Measurements from ENCODE around the gene NAPEPLD.
A peak's percentile ranks its signal among the peaks of the same experiment; 100 is the strongest.
"Not testable (repeated sequence)": the region's sequence is repeated elsewhere in the genome, so short reads cannot be mapped to it uniquely, and the experiment has no call there.

Gene NAPEPLD

DNA sequence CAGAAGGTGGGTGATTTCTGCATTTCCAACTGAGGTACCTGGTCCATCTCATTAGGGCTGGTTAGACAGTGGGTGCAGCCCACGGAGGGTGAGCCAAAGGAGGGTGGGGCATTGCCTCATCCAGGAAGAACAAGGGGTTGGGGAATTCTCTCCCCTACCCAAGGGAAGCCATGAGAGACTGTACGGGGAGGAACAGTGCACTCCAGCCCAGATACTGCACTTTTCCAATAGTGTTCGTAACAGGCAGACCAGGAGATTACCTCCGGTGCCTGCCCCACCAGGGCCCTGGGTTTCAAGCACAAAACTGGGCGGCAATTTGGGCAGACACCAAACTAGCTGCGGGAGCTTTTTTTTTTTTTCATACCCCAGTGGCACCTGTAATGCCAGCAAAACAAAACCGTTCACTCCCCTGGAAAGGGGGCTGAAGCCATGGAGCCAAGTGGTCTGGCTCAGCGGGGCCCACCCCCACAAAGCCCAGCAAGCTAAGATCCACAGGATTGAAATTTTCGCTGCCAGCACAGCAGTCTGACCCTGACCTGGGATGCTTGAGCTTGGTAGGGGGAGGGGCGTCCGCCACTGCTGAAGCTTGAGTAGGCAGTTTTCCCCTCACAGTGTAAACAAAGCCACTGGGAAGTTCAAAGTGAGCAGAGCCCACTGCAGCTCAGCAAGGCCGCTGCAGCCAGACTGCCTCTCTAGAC, 42.7 kb downstream of the NAPEPLD start:
- no peak for DNase-seq

DNA sequence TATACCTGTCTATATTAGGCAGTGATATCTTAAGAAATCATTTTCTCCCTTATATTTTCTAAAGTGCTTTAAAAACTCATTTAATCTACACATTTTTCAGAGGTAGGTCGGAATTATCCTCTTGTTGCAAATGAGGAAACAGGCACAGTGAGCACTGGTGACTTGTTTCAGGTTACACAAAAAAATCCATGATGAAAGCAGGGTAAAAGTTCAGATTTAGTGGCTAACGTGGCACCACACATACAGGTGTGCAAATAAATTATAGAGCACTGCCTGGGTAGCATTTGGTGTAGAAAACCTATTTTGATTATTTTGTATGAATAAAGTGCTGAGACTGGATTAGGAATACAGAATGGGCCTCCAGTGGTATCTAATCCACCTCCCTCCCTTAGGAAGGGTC, 47.4 kb downstream of the NAPEPLD start:
- DNase-seq: no peak

DNA sequence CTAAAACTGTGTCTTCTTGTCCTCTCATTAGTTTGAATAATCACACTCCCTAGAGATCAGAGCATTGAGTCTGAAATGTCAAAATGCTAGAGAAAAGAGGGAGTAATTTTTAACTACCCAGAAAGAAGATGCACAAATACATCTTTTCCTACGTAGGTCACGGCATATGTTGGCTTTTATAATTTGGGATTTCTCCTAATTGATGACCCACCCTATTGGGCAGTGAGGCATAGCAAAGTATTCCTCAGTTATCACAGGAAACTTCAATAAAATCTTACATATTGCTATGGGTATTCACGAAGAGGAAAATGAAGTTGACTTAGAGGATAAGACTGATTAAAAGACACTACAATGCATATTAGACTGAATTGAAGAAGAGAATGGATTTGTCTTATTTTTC, 48.6 kb downstream of the NAPEPLD start:
- DNase-seq: no peak

DNA sequence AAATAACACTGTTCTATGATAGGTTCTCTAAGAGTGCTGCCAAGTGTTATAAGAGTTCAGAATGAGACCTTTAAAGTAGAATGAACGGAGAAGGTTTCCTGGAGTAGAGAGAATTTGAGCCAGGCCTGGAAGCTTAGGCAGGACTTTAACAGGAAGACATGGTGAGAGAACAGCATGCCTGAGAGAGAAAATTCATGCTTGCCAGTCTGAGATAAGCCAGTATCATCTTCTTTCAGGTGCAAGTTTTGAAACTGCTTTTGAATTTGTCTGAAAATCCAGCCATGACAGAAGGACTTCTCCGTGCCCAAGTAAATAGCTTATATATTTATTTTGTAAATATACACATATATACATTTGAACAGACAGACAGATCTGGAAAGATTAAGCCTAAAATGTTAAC, 51.9 kb downstream of the NAPEPLD start:
- no peak for DNase-seq

DNA sequence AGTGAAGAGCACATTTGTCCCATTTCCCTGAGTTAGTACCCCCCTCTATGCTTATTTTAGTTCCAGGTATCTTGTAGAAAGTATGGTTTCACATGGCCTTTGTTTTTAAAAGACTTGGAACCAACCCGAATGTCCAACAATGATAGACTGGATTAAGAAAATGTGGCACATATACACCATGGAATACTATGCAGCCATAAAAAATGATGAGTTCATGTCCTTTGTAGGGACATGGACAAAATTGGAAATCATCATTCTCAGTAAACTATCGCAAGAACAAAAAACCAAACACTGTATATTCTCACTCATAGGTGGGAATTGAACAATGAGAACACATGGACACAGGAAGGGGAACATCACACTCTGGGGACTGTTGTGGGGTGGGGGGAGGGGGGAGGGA, 53.3 kb downstream of the NAPEPLD start:
- DNase-seq: not testable (repeated sequence)

DNA sequence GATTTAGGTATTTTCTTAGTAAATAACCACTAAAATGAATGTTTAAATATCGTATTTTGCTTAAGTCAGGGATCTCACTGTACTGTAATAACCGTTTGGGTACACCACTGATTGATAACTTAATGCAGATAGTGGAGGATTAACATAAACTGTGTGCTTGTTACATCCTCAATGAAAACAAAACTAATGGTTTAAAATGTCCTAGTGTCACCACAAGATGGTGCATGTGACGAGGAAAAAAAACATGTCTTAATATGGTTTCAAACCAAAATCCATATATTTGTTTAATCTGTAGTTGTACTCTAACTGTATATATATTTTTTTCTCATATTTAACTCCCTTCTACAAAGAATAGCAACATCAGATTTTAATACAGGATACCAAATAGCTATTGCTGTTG, 54.8 kb downstream of the NAPEPLD start:
- no peak for DNase-seq

DNA sequence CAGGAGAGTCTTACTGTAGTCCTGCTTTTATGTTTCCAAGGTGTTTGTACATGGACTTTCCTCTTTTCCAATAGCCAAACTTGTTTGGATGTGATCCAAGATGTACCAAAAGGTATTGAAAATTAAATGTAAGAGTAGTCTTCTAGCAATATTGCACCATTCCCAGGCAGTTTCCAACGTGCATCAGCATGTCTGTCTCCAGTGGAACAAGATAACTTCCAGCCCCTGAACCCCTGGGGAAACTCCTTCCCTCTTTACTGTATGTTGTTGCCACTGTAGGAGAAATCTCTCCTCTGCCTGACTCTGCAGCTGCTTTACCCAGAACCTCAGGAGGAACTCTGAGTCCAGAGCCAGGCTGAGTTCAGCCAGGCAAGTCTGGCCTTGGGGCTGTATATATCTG, 55.5 kb downstream of the NAPEPLD start:
- no peak for DNase-seq

DNA sequence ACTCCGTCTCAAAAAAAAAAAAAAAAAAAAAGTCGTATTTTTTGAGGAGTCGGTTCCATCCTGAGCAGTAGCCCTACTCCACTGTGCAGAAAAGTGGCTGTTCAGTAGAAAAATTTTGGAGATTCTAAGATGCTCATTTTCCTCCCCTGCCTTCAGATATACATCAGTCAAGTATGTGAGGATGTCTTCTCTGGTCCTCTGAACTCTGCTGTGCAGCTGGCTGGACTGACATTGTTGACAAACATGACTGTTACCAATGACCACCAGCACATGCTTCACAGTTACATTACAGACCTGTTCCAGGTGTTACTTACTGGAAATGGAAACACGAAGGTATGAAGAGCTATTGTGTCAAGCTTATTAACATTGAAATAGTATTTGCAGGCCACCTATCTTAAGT, 56.6 kb downstream of the NAPEPLD start:
- DNase-seq: not testable (repeated sequence)

DNA sequence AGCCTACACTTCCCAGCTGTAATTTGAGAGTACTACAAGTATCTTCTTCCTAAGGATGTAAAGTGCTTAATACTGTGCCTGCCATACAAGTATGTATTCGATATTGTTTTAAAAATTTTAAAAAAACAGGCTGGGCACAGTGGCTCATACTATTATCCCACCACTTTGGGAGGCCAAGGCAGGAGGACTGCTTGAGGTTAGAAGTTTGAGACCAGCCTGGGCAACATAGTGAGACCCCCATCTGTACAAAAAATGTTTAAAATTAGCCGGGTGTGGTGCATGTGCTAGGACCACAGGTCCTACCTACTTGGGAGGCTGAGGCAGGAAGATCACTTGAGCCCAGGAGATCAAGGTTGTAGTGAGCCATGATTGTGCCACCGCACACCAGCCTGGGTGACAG, 65.7 kb downstream of the NAPEPLD start:
- DNase-seq: no peak

DNA sequence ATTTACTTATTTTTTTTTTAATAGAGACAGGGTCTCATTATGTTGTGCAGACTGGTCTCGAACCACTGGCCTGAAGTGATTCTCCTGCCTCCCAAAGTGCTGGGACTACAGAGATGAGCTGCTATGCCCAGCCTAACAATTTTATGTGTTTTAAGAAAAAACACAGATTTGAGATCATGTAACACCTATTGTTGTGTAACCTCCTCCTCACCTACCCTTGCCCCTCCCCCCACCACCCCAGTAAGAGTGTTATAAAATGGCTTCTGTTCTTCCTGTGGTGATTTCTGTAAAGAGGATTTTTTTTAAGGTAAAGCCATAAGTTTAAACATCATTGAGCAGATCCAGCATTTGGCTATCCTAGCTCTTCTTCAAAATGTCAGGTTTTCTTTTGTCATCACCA, 66.4 kb downstream of the NAPEPLD start:
- no peak for DNase-seq

DNA sequence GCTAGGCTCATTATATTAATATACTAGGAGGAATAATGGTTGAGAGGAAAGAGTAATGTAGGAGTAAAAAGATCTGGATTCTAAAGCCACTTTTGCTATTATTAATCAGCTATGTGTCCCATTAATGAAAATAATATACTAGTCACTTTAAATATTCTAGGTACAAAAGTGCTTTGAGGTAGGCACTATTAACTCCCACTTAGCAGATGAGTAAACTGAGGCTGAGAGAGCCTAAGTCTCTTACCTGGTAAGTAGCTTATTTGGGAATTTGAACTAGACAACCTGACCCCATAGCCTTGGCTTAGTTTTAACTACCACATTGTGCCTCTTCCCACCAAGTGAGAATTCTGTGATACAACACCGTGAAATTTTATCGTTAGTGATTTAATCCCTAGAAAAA, 68.0 kb downstream of the NAPEPLD start:
- DNase-seq: no peak

DNA sequence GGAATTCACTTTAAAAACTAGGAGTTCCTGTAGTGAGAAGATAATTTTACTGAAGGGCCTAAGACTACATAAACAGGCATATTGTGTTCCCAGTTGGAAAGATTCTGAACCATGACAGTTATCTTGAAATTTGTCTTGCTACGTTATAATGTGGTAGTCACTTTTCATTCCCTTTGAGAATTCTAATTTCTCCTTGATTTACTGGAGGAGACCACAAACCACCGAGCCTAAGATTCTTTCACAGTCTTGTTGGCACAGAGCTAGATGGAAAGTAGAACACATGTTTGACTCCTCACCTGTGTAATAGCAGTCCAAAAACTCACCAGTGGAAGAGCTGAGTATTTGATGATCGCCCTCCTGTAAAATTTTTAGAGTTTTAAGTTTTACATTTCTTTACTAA, 69.1 kb downstream of the NAPEPLD start:
- no peak for DNase-seq

DNA sequence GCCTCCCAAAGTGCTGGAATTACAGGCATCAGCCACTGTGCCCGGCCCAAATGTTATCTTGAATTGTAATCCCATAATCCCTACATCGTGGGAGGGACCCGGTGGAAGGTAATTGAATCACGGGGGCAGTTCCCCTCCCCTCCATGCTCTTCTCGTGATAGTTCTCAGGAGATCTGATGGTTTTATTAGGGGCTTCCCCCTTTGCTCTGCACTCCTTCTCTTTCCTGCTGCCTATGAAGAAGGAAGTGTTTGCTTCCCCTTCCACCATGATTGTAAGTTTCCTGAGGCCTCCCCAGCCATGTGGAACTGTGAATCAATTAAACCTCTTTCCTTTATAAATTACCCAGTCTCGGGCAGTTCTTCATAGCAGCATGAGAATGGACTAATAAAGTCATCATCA, 70.7 kb downstream of the NAPEPLD start:
- not testable (repeated sequence) for DNase-seq

DNA sequence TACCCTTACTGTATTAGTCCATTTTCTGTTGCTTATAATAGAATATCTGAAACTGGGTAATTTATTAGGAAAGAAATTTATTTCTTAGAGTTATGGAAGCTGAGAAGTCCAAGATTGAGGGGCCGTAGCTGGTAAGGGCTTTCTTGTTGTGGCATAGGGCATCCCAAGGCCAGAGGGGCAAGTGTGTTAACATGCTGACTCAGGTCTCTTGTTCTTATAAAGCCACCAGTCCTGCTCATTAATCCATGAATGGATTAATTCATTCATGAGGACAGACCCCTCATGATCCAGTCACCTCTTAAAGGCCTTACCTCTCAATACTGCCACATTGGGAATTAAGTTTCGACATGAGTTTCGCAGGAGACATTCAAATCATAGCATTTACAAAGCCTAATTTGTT, 71.6 kb downstream of the NAPEPLD start:
- no peak for DNase-seq

DNA sequence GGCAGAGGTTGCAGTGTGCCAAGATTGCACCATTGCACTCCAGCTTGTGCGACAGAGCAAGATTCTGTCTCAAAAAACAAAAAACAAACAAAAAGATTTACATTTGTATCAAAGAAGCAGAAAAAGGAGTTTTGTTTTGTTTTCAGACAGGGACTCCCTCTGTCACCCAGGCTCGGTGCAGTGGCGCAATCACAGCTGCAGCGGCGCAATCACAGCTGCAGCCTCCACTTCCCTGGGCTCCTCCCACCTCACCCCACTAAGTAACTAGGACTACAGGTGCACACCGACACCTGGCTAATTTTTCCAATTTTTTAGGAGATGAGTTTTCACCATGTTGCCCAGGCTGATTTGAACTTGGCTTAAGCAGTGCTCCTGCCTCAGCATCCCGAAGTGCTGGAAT, 72.1 kb downstream of the NAPEPLD start:
- no peak for DNase-seq

DNA sequence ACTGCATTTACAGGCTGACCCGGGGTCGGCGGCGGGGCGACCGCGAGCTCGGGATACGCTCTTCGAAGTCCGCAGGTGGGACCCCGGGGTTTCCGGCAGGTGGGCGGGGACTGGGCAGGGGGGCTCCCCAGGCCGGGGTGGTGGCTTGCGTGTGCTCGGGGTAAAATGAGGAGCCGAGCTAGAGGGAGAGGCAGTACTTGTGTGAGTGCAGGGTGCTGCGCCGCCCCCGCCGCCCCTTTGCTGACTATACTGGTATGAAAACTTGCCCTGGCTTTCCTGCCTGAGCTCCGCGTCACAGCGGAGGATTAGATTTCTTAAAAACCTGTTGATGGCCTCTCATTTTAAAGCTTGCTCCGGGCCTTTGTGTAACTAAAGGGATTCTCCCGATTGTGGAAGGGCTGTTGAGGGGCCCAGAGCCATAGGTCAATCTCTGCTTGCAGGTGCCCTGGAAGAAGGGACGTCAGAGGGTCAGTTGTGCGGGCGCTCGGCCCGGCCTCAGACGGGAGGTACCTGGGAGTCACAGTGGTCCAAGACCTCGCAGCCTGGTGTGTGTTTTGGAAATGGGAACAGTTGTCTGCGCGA, 73.5 kb downstream of the NAPEPLD start:
- peak; percentile 59 for DNase-seq

DNA sequence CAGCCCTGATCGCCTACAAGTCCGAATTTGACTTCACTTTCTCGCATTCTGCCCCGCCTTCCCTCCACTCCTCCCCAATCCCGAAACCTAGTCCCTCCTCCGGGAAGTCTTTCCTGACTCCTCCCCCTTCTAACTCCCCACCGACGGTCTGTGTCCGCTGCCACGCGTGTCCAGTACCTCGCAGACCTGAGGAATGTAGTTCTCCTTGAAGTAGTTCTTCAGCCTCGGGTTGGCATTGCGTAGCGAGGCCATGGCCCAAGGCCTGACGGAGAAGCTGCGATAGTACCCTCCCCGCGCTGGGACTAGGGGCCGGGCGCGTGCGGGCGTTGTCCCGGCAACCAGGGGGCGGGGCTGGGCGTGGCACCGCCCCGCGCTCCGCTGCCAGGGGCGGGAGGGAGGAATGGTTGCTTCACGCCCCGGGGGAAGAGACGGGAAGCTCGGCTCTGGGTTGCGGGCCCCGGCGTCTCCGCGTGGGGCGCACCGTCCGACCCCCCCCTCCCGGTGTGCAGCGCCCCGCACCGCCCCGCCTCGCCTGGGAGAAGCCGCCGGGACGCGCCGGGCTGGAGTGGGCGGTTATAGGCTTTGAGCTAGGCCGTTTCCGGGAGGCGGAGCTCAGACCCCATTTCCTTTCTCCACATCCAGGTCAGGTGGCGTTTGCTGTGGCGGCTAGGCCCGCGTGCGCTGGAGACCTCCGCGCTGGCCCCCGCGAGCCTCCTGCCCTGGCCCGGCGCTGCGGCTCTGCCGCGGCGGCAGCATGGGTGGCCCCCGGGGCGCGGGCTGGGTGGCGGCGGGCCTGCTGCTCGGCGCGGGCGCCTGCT, 74.2 kb downstream of the NAPEPLD start, which contains the start of the genes ARMC10 and FBXL13:
ARMC10 (plus strand) TSS at position 622 of the 818 bp plus-strand sequence; CDS start at position 755, 133 bp downstream.
FBXL13 (minus strand) TSS at position 278 of the 818 bp plus-strand sequence.
- peak; percentile 89 for DNase-seq

DNA sequence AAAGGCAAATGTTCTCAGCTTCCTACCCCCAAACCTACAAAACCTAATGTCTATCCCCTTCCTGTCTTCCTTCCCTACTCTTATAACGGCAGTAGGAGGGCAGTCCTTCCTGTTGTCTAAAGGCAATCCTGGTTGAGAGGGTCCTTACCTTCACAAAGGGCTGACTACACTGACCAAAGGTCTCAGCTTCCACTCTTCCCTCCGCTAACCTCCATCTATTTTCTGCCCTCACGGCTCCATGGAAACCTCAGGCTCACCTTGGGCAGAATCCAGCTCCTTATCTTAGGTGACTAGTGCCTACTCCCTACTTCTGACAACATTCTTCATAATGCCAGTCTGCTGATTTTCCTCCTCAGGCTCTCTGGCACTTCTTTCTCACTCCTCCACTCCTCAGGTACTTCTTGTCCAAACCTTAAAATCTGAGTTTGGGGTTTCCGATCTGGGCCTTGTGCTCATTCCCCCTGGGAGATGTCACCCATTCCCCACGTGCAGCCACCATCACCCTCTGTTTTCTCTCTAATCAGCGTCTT, 74.8 kb downstream of the NAPEPLD start:
- DNase-seq: no peak

DNA sequence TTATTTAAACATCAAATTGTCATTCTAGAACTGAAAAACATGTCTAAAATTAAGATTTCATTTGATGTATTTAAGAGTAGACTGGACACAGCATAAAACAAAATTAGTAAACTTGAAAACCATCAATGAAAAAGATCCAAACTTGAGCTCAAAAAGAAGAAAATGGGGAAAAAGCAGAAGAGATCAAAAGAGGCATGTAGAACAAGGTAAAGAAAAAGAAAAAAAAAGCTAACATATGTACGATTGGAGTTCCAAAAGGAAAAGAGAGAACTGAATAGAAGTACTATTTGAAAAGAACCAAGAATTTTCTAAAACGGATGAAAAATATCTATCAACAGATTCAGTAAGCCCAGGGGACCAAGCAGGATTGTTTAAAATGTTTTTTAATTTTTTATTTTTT, 77.9 kb downstream of the NAPEPLD start:
- DNase-seq: no peak

DNA sequence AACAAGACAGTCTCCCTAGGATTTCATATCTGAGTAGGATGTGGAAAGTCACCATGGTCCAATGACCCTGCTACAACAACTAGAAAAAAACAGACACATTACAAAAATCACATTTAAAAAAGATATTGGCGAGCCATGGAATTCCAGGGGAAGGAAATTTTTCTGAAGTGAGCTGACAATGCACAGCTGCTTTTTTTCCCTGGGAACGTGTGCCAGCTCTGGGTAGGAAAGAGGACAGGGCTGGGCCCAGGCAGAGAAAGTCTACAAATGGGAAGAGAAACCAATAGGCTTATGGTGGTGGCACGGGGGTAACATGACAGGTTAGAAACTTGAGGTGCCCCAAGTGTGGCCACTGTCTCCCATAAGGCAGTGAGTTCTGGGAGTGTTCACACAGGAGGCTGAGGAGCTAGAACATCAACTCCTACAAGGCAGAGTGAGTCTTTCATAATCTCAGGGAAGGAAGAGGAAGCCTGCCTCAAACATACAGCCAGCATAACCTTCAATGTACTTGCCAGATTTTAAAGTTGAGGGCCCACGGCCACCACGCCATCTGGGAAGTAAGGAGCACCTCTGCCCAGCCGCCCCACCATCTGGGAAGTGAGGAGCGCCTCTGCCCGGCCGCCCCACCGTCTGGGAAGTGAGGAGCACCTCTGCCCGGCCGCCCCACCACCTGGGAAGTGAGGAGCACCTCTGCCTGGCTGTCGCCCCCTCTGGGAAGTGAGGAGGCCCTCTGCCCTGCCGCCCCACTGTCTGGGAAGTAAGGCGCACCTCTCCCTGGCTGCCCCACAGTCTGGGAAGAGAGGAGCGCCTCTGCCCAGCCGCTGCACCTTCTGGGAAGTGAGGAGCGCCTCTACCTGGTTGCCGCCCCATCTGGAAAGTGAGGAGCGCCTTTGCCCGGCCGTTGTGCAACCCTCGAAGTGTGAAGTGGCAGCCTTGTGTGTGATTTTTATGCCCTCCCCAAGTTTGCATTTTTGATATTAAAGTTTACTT, 80.2 kb downstream of the NAPEPLD start:
- DNase-seq: no peak

DNA sequence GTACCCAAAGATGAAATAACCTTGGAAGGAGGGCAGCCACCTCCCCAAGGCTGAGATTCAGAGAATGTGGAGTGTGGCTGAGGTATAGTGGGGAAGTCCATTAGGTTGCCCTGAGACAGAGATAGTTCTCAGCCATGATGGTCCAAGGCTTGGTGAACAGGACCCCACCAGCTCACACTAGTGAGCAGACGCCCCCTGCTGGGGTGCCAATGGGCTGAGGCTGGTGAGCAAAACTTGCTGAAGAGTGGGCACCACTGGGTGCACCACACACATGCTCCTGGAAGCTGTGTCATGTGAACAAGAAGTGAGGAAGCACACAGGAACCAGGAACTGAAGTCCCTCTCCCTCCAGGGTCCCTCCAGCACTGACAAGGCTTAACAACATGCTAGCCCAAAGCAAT, 83.2 kb downstream of the NAPEPLD start:
- DNase-seq: peak; percentile 39

DNA sequence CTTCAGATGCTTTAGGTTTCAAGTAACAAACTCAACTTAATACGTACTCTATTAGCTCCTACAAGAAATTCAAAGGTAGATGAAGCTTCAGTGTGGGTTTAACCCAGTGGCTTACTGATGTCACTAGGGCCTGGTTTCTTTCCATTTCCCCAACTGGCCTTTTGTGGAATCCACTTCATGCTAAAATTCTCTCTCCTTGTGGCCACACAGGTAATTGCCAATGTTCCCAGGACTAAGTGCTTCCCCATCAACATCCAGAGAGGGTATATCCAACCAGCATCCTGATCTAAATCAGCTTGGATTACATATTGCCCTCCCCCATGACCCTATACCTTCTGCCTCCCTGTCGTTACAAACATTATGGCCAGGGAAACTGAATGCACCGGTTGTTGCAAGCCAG, 85.0 kb downstream of the NAPEPLD start:
- no peak for DNase-seq

All from activated CD4-positive, alpha-beta T cell treated with anti-CD3 and anti-CD28 coated beads, Interleukin-2, amount 50 U/mL, for 16 hours (primary cell).